NCI-H2196 treated with DMSO at 0.1 percent for 48 hours (cell line): Measurements from ENCODE around the gene MYCL.

Experiments used
- DNase-seq: peaks from one replicate; lab custom pipeline; 2025; ENCODE audit not compliant: unreplicated experiment; lab: John Stamatoyannopoulos, UW

The MYCL gene

GRCh38 chr1:39901714-39902459 is at the start of gene MYCL:
Gene MYCL, minus strand, starts transcription at chr1:39901917. Its CDS starts 483 bp downstream, at chr1:39901434.
- DNase-seq = peak; percentile 85

GRCh38 chr1:39949891-39950290 is 48.2 kb upstream of the MYCL start:
- no peak for DNase-seq

GRCh38 chr1:39947260-39947659 is 45.5 kb upstream of the MYCL start:
- DNase-seq = no peak

- DNase-seq = no peak
Measured at GRCh38 chr1:39946216-39946615, 44.5 kb upstream of the MYCL start.

GRCh38 chr1:39944410-39945112 is 42.8 kb upstream of the MYCL start:
- DNase-seq = no peak

- DNase-seq = no peak
Measured at GRCh38 chr1:39943471-39944290, 42.0 kb upstream of the MYCL start.

GRCh38 chr1:39940980-39941871 is 39.5 kb upstream of the MYCL start:
- no peak for DNase-seq

GRCh38 chr1:39940253-39940652 is 38.5 kb upstream of the MYCL start:
- DNase-seq = no peak

- no peak for DNase-seq
Measured at GRCh38 chr1:39938856-39939255, 37.1 kb upstream of the MYCL start.

GRCh38 chr1:39936724-39937491 is 35.2 kb upstream of the MYCL start:
- no peak for DNase-seq

GRCh38 chr1:39933956-39934941 is 32.5 kb upstream of the MYCL start:
- DNase-seq = no peak

GRCh38 chr1:39928809-39929587 is 27.3 kb upstream of the MYCL start:
- DNase-seq = no peak

GRCh38 chr1:39927538-39927937 is 25.8 kb upstream of the MYCL start:
- no peak for DNase-seq

- peak; percentile 48 for DNase-seq
Measured at GRCh38 chr1:39926820-39927219, 25.1 kb upstream of the MYCL start.

GRCh38 chr1:39926343-39926793 is 24.7 kb upstream of the MYCL start:
- DNase-seq = peak; percentile 48

- DNase-seq = no peak
Measured at GRCh38 chr1:39925721-39926342, 24.1 kb upstream of the MYCL start.

GRCh38 chr1:39922251-39922688 is 20.6 kb upstream of the MYCL start:
- DNase-seq = no peak
